NCI-H345 treated with DMSO at 0.1 percent for 48 hours (cell line): ENCODE results near the gene TMEM87B.

Experiments used
- DNase-seq: peaks from one replicate; lab custom pipeline; 2025; ENCODE audit not compliant: unreplicated experiment; lab: John Stamatoyannopoulos, UW

TMEM87B gene, protein sequence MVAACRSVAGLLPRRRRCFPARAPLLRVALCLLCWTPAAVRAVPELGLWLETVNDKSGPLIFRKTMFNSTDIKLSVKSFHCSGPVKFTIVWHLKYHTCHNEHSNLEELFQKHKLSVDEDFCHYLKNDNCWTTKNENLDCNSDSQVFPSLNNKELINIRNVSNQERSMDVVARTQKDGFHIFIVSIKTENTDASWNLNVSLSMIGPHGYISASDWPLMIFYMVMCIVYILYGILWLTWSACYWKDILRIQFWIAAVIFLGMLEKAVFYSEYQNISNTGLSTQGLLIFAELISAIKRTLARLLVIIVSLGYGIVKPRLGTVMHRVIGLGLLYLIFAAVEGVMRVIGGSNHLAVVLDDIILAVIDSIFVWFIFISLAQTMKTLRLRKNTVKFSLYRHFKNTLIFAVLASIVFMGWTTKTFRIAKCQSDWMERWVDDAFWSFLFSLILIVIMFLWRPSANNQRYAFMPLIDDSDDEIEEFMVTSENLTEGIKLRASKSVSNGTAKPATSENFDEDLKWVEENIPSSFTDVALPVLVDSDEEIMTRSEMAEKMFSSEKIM

DNA sequence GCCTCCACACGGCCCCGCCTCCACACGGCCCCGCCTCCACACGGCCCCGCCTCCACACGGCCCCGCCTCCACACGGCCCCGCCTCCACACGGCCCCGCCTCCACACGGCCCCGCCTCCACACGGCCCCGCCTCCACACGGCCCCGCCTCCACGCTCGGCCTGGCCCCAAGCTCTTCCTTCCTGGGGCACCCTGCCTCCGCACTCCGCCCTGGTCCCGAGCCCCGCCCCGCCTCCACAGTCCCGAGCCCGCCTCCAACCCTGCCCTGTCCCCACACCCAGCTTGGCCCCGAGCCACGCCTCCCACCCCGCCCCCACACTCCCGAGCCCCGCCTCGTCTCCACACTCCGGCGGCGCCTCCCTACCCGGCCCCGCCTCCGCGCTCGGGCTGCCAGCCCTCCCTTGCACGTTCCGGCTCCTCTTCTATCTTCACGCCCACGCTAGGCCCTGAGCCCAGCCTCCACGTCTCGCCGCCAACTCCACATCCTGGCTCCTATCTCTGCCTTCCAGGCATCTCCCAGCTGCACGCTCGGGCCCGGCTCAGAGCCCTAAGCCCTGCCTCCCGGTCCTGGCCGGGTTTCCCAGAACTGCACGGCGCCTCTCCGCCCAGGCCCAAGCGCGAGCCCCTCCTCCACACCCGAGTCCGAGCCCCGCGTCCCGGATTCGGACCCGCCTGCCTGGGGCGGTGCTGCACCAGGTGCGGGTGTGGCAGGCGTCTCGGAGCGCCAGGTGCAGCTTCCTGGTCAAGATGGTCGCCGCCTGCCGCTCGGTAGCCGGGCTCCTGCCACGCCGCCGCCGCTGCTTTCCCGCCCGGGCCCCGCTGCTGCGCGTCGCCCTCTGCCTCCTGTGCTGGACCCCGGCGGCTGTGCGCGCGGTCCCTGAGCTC is at the start of gene TMEM87B:
TMEM87B (plus strand) TSS at position 423 of the 883 bp plus-strand sequence; CDS start at position 746, 323 bp downstream.
- peak; percentile 89 for DNase-seq

DNA sequence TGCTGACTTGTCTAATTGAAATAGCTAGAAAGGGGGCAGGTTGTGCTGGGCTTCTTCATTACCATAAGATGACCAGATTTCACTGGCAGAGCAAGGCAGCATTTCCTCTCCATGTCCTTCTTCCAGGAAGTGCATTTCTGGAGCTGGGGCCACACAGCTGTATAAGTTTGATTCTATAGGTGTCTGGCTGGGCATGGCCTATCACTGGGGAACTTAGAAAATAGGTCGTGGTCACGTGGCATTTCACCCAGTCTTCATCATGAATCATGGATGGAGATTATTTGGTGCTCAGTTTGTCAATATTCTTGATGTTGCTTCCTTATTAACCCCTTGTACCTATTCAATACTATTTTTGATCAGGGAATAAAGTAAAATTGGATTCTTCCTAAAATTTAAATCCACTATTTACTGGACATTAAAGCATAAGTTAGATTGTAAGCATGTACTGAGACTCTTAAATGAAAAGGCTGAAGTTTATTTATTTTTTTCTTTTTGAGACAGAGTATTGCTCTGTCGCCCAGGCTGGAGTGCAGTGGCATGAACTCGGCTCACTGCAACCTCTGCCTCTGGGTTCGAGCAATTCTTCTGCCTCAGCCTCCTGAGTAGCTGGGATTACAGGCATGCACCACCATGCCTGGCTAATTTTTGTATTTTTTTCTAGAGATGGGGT is 49.5 kb upstream of the TMEM87B start:
- DNase-seq, result no peak

DNA sequence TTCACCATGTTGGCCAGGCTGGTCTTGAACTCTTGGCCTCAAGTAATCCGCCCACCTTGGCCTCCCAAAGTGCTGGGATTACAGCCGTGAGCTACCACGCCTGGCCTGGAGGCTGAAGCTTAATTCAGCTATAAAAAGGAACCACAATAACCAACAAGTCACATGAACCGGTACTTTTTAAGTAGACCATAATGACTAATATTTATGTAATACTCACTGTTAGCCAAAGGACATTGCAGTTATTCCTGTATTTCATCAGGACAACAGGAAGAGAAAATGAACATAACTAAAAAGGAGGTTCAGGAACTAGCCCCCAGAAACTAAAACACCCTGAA is 49.0 kb upstream of the TMEM87B start:
- no peak for DNase-seq

DNA sequence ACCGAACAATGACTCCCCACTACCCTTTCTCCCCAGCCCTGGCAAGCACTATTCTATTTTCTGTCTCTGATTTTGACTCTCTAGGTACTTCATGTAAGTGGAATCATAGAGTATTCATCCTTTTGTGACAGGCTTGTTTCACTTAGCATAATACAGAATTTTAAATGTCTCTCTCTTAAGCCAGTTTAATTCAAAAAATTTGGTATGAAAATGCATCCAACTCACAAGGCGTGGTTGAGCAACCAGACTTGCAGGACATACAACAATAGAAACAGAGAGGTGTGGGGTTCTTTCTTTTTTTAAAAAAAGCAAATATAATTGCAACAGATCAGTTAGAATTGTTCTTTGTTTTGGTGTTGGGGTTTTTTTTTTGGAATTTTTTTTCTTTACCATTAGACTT is 47.6 kb upstream of the TMEM87B start:
- DNase-seq, result no peak

DNA sequence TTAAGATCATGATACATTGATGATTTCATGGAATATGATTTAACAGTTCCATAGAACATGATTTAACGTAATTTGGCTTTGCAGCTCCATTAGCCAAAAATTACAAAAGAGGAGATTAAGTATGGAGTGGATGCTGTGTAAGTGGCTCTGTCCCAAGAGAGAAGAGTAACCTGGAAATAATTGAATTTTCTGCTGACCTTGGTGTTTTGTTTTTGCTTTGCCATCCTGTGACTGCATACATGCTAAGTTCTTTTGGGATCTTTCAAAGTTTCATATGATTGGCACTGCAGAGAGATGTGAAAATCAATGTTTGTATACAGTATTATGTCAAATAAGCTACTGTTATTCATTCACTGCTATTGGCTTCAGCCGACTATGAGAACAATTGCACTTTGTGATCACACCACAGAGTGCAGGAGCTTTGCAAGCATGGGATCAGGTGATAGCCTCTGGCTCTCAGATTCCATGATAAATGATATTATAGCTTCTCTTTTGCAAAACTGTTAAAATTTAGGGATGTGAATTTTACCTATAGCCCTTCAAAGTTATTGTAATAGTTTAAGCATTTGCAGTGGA is 46.1 kb upstream of the TMEM87B start:
- no peak for DNase-seq

DNA sequence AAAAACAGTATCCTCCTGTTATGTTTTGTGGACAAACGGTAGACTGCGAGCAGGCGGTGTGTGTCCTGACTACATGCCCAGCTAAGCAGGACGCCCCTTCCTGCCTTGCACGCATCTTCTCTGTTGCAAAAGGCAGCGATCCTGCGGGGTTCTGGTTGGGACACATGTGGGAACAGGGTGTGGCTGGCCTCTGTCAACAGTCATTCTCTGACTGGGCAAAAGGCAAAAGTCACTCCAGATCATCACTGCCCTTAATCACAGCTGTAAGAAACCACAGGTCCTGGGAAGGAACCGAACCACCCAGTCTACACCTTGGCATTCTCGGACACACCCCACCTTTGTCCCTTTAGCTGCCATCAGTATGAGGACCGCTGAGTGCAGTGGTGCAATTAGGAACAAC is 44.3 kb upstream of the TMEM87B start:
- no peak for DNase-seq

DNA sequence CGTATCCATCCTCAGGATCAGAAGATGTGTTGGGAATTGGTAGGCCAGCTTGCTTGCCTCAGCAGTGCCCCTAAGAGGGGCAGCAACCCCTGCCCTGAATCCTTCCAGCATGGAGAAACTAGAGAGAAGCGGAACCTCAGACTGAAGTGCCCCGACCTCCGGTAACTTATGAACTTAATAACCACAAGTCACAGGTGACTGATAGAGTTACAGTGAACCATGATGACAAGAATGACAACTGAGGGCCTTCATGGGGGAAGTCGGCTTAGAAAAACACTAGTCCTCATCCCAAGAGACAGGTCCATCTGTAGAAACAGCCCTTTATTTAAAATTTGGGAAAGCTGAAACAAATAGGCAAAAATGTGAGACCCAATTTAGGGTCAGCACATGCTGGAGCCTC is 42.5 kb upstream of the TMEM87B start:
- DNase-seq, result no peak

DNA sequence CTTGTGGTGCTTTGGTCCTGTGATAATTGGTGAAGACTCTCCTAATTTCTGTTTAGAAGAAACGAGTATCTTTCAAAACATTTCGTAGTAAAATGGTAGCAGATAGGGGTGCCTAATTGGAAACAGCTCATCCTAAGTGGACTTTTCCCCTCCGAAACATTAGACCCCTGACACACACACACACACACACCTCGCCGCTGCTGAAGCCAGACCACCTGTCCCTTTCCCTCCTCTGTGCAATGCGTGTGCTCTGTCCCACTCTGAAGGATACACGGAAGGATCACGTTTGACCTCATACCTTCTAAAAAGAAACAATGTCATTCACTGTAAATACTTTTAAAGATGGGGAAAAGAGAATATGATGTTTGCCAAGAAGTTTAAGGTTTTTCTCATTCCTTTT is 36.2 kb upstream of the TMEM87B start:
- no peak for DNase-seq

DNA sequence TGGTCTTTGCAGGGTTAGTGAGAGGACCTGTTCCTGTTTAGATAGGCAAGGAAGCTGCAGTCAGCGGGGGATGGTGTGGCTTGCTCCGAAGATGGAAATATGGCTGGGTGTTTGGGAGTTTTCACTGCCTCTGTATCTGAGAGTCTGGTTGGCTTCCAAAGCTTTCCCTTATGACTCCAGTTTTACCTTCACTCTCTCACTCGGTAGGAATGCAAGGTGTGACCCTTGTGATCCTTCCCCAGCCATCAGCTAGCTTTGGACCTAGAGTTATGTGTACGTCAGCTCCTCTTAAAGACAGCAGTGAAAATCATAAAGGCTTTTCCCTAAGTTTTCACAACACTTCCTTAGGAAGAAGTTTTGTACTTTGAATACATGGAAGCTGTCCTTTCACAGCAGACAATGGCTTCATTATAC is 35.5 kb upstream of the TMEM87B start:
- no peak for DNase-seq

DNA sequence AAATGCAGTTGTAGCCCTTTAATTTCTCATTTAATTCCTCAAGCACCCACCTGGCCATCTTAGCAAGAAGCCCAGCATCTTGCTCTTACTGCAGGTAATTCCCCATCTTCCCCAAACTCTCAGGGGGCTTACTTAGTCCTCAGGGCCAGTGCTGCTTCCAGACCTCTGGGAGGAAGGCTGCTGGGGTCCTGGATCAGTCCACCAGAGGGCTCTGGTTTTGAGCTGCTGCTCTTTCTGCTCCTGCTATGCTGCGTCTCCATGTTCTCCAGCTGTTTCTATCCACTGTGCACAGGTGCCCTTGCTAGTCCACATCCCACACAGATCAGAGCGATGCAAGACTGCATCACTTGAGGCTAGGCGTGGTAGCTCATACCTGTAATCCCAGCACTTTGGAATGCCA is 34.5 kb upstream of the TMEM87B start:
- no peak for DNase-seq

DNA sequence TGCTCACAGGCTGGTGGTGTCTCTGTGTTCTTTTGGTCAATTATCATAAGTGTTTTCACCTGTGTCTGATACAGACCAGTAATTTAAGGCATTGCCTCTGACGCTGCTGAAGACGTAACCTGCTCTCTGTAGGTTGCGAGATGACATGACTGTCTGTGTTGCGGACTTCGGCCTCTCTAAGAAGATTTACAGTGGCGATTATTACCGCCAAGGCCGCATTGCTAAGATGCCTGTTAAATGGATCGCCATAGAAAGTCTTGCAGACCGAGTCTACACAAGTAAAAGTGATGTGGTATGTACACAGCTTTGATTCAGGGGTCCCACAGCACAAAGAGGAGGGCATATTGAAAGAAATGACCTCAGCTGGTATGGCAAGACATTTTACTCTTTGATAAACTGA is 33.8 kb upstream of the TMEM87B start:
- DNase-seq, result no peak

DNA sequence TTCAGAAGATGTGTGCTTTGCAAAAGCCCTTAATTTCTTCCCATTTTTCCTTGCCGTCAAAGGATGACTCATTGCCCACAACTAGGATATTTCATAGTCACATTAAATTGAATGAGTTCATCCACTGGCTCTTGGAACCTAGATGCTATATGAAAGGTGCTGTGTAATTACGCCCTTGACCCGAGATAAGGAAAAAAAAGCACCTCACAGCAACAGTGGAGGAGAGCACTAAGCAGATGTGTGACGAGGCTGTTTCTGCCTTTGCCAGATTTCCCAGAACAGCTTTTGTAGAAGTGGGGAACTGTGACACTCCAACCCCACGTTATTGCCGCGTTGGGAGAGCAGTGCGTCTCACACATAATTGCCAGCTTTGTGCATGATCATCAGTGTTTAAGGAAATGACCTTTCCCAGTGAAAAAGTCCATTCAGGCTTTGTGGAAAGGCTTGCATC is 33.3 kb upstream of the TMEM87B start:
- no peak for DNase-seq

DNA sequence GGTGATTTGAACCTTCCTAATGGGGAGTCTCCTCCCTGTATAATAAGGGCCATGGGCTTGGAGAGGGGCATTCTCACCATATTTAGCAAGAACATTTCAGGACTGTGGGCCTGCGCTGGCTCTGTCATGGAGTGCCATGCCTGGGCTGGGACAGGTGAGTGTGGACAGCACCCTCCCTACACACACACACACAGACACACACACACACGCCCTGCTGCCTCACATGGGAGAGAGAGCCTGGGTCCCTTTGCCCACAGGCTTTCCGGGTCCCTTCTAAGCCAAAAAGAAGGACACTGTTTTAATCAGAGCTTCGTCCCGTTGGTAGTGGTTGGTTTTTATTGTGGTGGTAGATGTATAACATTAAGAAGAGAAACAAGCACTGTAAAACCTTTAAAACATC is 31.4 kb upstream of the TMEM87B start:
- no peak for DNase-seq

DNA sequence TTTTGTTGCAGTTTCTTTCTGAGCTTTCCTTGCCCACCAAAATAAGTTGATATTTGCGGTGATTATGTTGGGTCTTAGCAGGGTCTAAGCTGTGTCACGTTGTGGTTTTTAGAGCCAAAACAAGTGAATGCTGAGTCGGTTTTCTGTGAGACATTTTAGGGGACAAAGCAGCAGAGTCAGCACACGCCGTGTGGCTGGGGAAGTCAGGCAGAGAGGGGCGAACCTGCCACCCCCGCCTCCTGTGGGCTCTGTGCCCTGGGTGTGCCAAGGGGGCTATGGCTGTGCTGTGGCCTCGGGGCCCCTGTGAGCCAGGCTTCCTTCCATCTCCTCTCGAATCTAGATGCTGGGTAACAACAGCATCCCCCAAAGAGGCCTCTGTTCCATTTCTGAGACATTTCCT is 30.8 kb upstream of the TMEM87B start:
- DNase-seq, result no peak

DNA sequence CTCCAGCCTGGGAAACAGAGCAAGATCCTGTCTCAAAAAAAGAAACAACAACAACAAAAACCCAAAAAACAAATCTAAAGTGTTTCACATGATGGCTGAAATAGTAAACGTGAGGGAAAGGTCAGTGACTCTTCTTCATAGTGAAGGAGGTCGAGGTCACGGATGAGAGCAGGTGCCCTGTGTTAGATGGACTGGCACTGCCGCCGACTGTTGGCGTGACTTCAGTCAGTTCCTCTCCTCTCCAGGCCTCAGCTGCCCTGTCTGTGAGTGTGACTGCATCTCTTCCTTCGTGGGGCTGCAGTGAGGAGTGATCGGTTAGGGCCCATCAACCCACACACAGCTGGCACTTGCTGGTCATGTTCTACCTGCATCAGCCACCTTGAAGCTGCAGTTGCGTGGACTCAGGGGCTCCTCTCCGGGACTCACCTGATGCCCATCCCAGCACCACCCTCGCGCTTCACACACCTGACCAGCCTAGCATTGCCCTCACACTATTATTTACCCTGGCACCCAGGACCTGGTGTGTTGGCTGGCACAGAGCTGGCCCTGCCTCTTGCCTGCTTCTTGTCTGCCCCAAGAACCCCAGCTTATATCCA is 30.1 kb upstream of the TMEM87B start:
- no peak for DNase-seq

DNA sequence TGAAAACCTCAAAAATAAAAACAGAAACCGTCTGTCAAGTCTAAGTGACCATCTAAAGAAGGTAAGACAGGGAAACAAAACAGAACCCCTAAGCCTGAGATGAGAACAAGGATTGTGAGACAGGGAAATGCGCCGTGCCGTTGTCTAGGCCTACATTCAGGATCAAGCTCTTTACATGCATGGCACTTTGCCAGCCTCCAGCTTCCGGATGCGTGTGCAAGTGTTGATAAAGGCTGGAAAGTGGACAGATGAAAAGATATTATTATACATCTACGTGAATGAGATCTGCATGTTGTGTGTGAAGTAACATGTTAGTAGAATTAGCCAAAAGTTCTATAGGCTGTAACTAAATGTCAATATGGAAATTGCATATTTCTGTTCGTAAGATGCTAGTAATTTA is 28.6 kb upstream of the TMEM87B start:
- DNase-seq, result peak; percentile 55

DNA sequence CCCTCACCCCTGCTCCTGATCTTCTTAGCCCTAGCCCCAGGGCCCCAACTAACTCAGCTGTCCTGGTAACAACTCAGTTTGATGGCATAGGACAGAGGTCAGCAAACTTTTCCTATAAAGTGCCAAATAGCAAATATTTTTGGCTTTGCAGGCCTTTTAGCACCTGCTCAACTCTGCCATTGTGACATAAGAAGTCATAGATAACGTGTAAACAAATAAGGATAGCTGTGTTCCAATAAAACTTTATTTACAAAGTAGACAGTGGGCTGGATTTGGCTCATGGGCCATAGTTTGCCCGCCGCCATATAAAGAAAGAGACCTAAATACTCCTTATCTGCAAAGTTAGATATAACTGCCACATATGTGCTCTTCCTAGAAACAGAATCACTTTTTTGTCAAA is 27.3 kb upstream of the TMEM87B start:
- no peak for DNase-seq

DNA sequence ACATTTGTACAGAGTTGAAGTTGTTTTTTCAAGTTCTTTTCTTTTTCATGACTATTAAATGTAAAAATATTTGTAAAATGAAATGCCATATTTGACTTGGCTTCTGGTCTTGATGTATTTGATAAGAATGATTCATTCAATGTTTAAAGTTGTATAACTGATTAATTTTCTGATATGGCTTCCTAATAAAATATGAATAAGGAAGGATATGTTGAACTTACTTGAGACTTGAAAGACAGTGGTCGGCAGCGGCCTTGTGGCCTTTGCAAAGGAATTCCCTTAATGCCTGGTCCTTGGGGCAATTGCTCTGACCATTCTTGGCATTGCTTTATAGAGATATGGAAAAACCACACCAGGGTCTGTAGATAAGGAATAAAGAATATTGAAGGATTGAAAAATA is 25.9 kb upstream of the TMEM87B start:
- DNase-seq, result no peak

DNA sequence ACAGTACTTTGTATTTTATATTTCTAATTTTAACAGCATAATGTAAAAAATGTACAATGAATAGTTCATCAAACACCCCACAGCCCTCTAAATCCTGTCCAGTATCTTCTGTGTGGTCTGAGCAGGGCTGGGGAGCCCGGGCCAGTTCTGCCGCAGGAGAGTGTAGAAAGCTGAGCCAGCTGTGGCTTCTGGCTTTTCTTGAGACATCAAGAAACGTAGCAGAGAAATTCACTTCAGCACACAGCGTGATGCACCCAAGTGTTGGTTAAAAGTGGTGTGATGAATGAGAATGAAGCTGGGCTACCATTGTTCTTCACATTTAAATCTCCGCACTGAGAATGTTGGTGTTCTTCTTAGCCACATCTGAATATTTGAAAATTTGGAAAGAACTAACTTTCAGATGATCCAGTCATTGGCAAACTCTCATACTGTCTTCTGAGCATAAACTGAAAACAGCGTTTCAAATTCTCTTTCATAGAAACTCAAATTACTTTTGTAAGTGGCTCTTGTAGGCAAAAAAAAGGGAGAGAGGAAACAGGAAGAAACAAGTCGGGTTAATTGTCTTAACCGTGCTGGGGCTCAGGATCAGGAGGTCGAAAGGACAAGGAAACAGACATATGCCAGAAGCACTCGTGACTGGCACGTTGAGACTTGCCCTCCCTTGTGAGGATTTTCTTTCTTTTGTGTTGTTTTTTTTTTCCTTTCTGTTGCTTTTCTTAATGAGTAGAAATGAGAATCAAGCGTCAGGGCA is 23.4 kb upstream of the TMEM87B start:
- DNase-seq, result no peak

DNA sequence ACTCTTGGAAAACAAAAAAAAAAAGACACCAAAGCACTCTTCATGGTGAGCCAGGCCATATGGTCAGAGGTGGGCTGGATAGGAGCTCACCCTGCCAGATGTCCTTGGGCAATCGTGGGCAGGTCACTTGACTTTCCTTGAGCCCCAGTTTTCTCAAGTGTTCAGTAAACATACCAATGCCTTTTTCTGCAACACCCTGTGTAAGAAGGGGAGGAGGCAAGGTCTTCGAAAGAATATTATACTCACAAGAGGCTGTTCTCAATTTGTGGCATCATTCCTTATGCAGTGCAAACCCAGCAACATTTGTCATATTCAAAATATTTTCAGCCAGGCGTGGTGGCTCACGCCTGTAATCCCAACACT is 22.9 kb upstream of the TMEM87B start:
- DNase-seq, result no peak
